OCI-LY7 (cell line): ENCODE measurements around the gene MAP2K5. TPM values are rescaled to one million over a fixed set of nuclear protein-coding genes. Genes with fewer than 3 reads are reported as not detected.
A peak's percentile ranks its signal among the peaks of the same experiment; 100 is the strongest.

ENCODE experiments used
- BruUV-seq: library from RNA; stranded (reverse); fragments of 400-500 nt; replicated peaks from 2 replicates; lab custom pipeline; 2021; lab: Mats Ljungman, UMichigan
- CTCF ChIA-PET: fragments of 300-600 bp; sonication (Branson Sonifier 250); formaldehyde crosslinking; loops from one replicate; lab custom pipeline; 2022; ENCODE audit warnings: antibody characterized with exemption; ENCODE audit not compliant: unreplicated experiment; lab: Charles Lee
- POLR2A ChIA-PET: fragments of 300-600 bp; sonication (Branson Sonifier 250); formaldehyde crosslinking; loops from one replicate; lab custom pipeline; 2022; ENCODE audit warnings: antibody characterized with exemption; lab: Charles Lee
- DNase-seq: peaks from one replicate; pipeline ENCODE4 v3.0.0-alpha.2; 2015; ENCODE audit warnings: low spot score
- H2AFZ ChIP-seq: fragments of 200-600 bp; sonication (generic), shearing (Covaris generic); 2 replicates; pipeline ENCODE4 v1.6.1; 2014; ENCODE audit warnings: mild to moderate bottlenecking, antibody characterized with exemption, low read length, moderate library complexity
- H3K27ac ChIP-seq: fragments of 200-600 bp; sonication (generic); 2 replicates; pipeline ENCODE4 v1.5.1; 2014; ENCODE audit warnings: mixed run types, low read depth, mild to moderate bottlenecking, moderate library complexity, low read length, inconsistent platforms; ENCODE audit not compliant: poor library complexity, severe bottlenecking
- H3K36me3 ChIP-seq: fragments of 200-600 bp; sonication (generic); 2 replicates; pipeline ENCODE4 v1.6.1; 2014; ENCODE audit warnings: mild to moderate bottlenecking, antibody characterized with exemption, low read length, moderate library complexity, mixed read lengths; ENCODE audit not compliant: insufficient read depth
- H3K4me1 ChIP-seq: fragments of 200-600 bp; sonication (generic); 2 replicates; pipeline ENCODE4 v1.5.1; 2014; ENCODE audit warnings: mild to moderate bottlenecking, low read length; ENCODE audit not compliant: insufficient read depth, poor library complexity, severe bottlenecking
- H3K4me2 ChIP-seq: fragments of 200-600 bp; sonication (generic); 2 replicates; pipeline ENCODE4 v1.6.1; 2014; ENCODE audit warnings: mild to moderate bottlenecking, low read length
- H3K4me3 ChIP-seq: fragments of 200-600 bp; sonication (generic); 2 replicates; pipeline ENCODE4 v1.5.1; 2014; ENCODE audit warnings: mild to moderate bottlenecking, low read depth, low read length; ENCODE audit not compliant: poor library complexity, severe bottlenecking
- H3K79me2 ChIP-seq: fragments of 200-600 bp; sonication (generic); 2 replicates; pipeline ENCODE4 v1.6.1; 2016; ENCODE audit warnings: low read depth, mild to moderate bottlenecking, low read length, moderate library complexity, mixed read lengths; ENCODE audit not compliant: insufficient read depth
- H3K9me2 ChIP-seq: fragments of 200-600 bp; sonication (generic); 2 replicates; pipeline ENCODE4 v1.6.1; 2016; ENCODE audit warnings: mild to moderate bottlenecking, low read length, mixed read lengths; ENCODE audit not compliant: insufficient read depth
- H3K9me3 ChIP-seq: fragments of 200-600 bp; sonication (generic); 2 replicates; pipeline ENCODE4 v1.6.1; 2014; ENCODE audit warnings: mild to moderate bottlenecking, mixed run types, low read length, mixed read lengths
- H4K20me1 ChIP-seq: fragments of 200-600 bp; sonication (generic); 2 replicates; pipeline ENCODE4 v1.6.1; 2014; ENCODE audit warnings: mild to moderate bottlenecking, antibody characterized with exemption, low read length, moderate library complexity, mixed read lengths; ENCODE audit not compliant: insufficient read depth
- CTCF ChIP-seq: fragments of 200-600 bp; sonication (generic); conservative IDR thresholded peaks from 2 replicates; pipeline ENCODE4 v1.5.1; 2014; ENCODE audit warnings: mild to moderate bottlenecking, antibody characterized with exemption, low read length, moderate library complexity, mixed read lengths
- EZH2phosphoT487 ChIP-seq: fragments of 200-600 bp; sonication (generic); IDR thresholded peaks from 2 replicates; pipeline ENCODE4 v1.6.1; 2018; ENCODE audit warnings: low read depth, borderline replicate concordance, mild to moderate bottlenecking, mixed run types, antibody characterized with exemption, low read length, moderate library complexity, mixed read lengths
- intact Hi-C: fragments of 100-400 bp; cut with micrococcal nuclease; formaldehyde crosslinking; loops from one replicate; pipeline ENCODE4 v1.10.0; 2022; ENCODE audit not compliant: unreplicated experiment
- total RNA-seq, 2 experiments: library from RNA; depleted of rRNA in 1 of 2; stranded (reverse); fragments of >200 nt in 1 of 2; shearing (Covaris generic) in 1 of 2; gene quantifications; 2 replicates each; pipeline ENCODE4 v1.2.3, GENCODE V29; 2014 to 2022

Gene MAP2K5
- total RNA-seq, 2 experiments from 2014 or later, result 10.2 to 35.0 TPM

GRCh38 chr15:67783303-67783702 lies 240.8 kb downstream of the MAP2K5 start:
- POLR2A ChIA-PET, result interaction anchor here (0.6 to 2.6 kb wide), 7 partner anchors 10 to 1071 kb away, joined by 3 to 13 read pairs (median 4); no protein-coding TSS in a partner anchor
- Histone ChIP-seq H3K9me2 (no peaks in the 10 kb centered on the region), H3K79me2 (no peaks in the 10 kb centered on the region), H3K36me3 (no peaks in the 10 kb centered on the region), H4K20me1 (no peaks in the 10 kb centered on the region), H3K27ac (peak overlapping the region; percentile 96), H3K4me2 (peak overlapping the region; percentile 90), H3K4me1 (peaks cover 89% of the 10 kb centered on the region), H3K9me3 (no peaks in the 10 kb centered on the region), H2AFZ (peak overlapping the region; percentile 35; the same call in 1 of the 2 replicates), H3K4me3 (peak overlapping the region; percentile 68)
- peak; percentile 97 for DNase-seq
- no TSS peak for BruUV-seq
- CTCF ChIA-PET, result interaction anchor here (1.6 kb wide), 1 partner anchor 49 kb away, joined by 6 read pairs; no protein-coding TSS in a partner anchor
- TF ChIP-seq CTCF (peak; percentile 87), EZH2phosphoT487 (no peak)
- intact Hi-C loops, result loop anchor here (1.0 to 10.0 kb wide), 9 partner anchors 49 to 701 kb away; partner anchors contain the start of genes C15orf61, CLN6, FEM1B and PIAS1

GRCh38 chr15:67784090-67784781 lies 241.7 kb downstream of the MAP2K5 start:
- TF ChIP-seq EZH2phosphoT487 (no peak), CTCF (peak; percentile 24; the same call in 1 of the 2 replicates)
- Histone ChIP-seq H3K79me2 (no peaks in the 10 kb centered on the region), H3K27ac (peak overlapping the region; percentile 96), H4K20me1 (no peaks in the 10 kb centered on the region), H3K4me2 (peak overlapping the region; percentile 90), H2AFZ (peak overlapping the region; percentile 63; the same call in 1 of the 2 replicates), H3K4me3 (peak overlapping the region; percentile 68), H3K4me1 (peaks cover 91% of the 10 kb centered on the region), H3K9me3 (no peaks in the 10 kb centered on the region), H3K36me3 (no peaks in the 10 kb centered on the region), H3K9me2 (no peaks in the 10 kb centered on the region)
- intact Hi-C loops, result loop anchor here (1.0 to 10.0 kb wide), 8 partner anchors 21 to 702 kb away; partner anchors contain the start of genes C15orf61, CLN6, FEM1B and PIAS1
- peak; percentile 99 for DNase-seq
- CTCF ChIA-PET, result interaction anchor here (0.9 to 1.6 kb wide), 3 partner anchors 12 to 48 kb away, joined by 3 to 6 read pairs (median 3); no protein-coding TSS in a partner anchor
- POLR2A ChIA-PET, result interaction anchor here (0.7 to 2.6 kb wide), 10 partner anchors 9 to 234 kb away, joined by 3 to 13 read pairs (median 3); partner anchors contain the start of gene SKOR1
- no TSS peak for BruUV-seq
